CD4-positive, CD25-positive, alpha-beta regulatory T cell (primary cell): ENCODE results near the gene EVC. TPM values are rescaled to one million over a fixed set of nuclear protein-coding genes. Genes with fewer than 3 reads are reported as not detected.
A peak's percentile ranks its signal among the peaks of the same experiment; 100 is the strongest.

Experiments used
- ATAC-seq, 2 donors: fragments of 150-1000 bp; cut with Tn5 transposase; one replicate each; pipeline ENCODE4 v1.10.0; 2021; ENCODE audit warnings: low read depth in 2 of 2, moderate number of reproducible peaks in 2 of 2, moderate library complexity in 1 of 2
- DNase-seq, 3 donors: peaks; one replicate each; pipeline versions ENCODE4 v3.0.0 to v3.0.0-alpha.2; 2012 to 2022; ENCODE audit warnings: mixed read lengths in 1 of 3
- H3K27ac ChIP-seq: one replicate; pipeline ENCODE4 v1.7.0; 2013; ENCODE audit warnings: mild to moderate bottlenecking, low read length; ENCODE audit not compliant: insufficient read depth, poor library complexity, severe bottlenecking
- H3K27me3 ChIP-seq: one replicate; pipeline ENCODE4 v1.7.0; 2013; ENCODE audit warnings: low read length; ENCODE audit not compliant: control insufficient read depth, insufficient read depth
- H3K36me3 ChIP-seq: one replicate; pipeline ENCODE4 v1.7.0; 2013; ENCODE audit warnings: mild to moderate bottlenecking, low read length, moderate library complexity; ENCODE audit not compliant: control insufficient read depth, insufficient read depth
- H3K4me1 ChIP-seq: 2 replicates; pipeline ENCODE4 v1.7.0; 2013; ENCODE audit warnings: mild to moderate bottlenecking, low read length; ENCODE audit not compliant: insufficient read depth, control insufficient read depth, poor library complexity, severe bottlenecking
- H3K4me3 ChIP-seq: one replicate; pipeline ENCODE4 v1.7.0; 2013; ENCODE audit warnings: low read depth, mild to moderate bottlenecking, low read length, moderate library complexity
- H3K9me3 ChIP-seq, 2 experiments: 1 replicate in 1 of 2; 2 replicates in 1 of 2; pipeline ENCODE4 v1.7.0; 2013; ENCODE audit warnings: low read length in 2 of 2, mild to moderate bottlenecking in 1 of 2, moderate library complexity in 1 of 2; ENCODE audit not compliant: control insufficient read depth in 2 of 2
- H3K27ac Mint-ChIP-seq, 3 donors: one replicate each; pipeline ENCODE4 v1.8.0; 2020 to 2022; ENCODE audit warnings: mild to moderate bottlenecking in 3 of 3, mixed read lengths in 3 of 3, moderate library complexity in 2 of 3
- H3K27me3 Mint-ChIP-seq: one replicate; pipeline ENCODE4 v1.8.0; 2022; ENCODE audit warnings: mild to moderate bottlenecking, mixed read lengths
- H3K36me3 Mint-ChIP-seq: one replicate; pipeline ENCODE4 v1.8.0; 2020; ENCODE audit warnings: mixed read lengths
- H3K4me1 Mint-ChIP-seq, 4 donors: one replicate each; pipeline ENCODE4 v1.8.0; 2020 to 2022; ENCODE audit warnings: mixed read lengths in 4 of 4, mild to moderate bottlenecking in 1 of 4
- H3K4me3 Mint-ChIP-seq, 4 donors: one replicate each; pipeline ENCODE4 v1.8.0; 2020 to 2022; ENCODE audit warnings: mild to moderate bottlenecking in 4 of 4, mixed read lengths in 4 of 4, moderate library complexity in 3 of 4
- H3K9me3 Mint-ChIP-seq, 7 donors: one replicate each; pipeline ENCODE4 v1.8.0; 2020 to 2022; ENCODE audit warnings: mixed read lengths in 7 of 7, mild to moderate bottlenecking in 3 of 7, moderate library complexity in 2 of 7
- polyA plus RNA-seq, 4 donors: library from polyadenylated mRNA; unstranded; fragments of 300-500 nt; fragmentation: Illumina TruSeq; gene quantifications; one replicate each; pipeline ENCODE4 v1.2.3, GENCODE V29; 2021
- total RNA-seq: library from RNA; stranded (reverse); gene quantifications from one replicate; pipeline ENCODE4 v1.2.3, GENCODE V29; 2022

EVC gene
- total and polyA plus RNA-seq, 5 donors from 2014 or later, result 0.02 to 4.6 TPM; not detected in 3

DNA sequence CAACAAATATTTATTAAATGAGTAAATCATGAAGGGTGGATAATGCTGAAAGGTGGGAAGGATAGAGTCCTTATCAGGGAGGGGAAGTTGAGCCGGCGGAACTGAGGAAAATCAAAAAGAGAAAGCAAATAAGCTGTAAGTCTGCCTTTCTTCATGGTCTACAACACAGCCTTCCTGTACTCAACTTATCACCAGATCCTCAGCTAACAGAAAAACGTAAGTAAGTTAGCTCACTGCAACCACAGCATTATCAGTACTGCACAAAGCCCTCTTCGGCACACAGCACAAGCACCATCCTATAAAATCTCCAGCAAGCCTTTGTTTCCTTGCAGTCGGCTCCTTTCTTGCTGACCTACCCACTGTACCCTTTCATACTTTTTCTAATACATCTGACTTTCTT is 111.6 kb downstream of the EVC start:
- Mint-ChIP-seq H3K27ac (peak overlapping the region in 1 of 3 donors; percentile 33), H3K9me3 (peaks cover 0 to 2% (median 0%) of the 10 kb centered on the region in 7 donors), H3K4me1 (peaks cover 4 to 19% (median 9%) of the 10 kb centered on the region in 4 donors), H3K4me3 (no peak overlapping the region), H3K36me3 (no peaks in the 10 kb centered on the region), H3K27me3 (no peaks in the 10 kb centered on the region)
- Histone ChIP-seq H3K4me1 (peaks cover 6% of the 10 kb centered on the region), H3K27me3 (no peaks in the 10 kb centered on the region), H3K36me3 (no peaks in the 10 kb centered on the region), H3K9me3 (no peaks in the 10 kb centered on the region), H3K27ac (no peak overlapping the region), H3K4me3 (no peak overlapping the region)
- no peak for ATAC-seq
- no peak for DNase-seq

DNA sequence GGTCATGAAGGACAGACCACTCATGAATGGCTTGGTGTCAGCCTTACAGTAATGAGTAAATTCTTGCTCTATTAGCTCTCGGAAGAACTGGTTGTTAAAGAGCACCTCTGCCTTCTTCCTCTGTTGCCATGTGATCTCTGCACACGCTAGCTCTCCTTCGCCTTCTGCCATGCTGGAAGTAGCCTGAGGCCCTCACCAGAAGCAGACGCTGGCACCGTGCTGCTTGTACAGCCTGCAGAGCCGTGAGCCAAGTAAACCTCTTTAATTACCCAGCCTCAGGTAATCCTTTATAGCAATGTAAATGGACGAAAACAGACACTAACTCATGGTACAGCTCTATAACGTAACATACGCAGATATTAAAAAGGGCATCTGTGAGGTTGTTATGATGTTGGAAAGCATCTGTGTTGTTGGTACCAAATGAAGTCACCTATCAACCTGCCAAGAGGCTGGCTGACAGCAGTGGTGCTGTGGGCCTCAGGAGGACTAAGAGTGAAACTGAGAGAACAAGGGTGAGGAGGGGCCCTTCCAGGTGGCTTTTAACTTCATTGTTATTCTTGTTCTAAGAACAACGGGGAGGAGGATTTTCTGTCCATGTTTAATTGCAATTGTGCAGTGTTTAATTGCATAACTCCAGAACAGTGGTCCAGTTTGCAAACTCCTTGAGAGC is 112.7 kb downstream of the EVC start:
- peak; percentile 16 to 18 for ATAC-seq
- H3K9me3 Mint-ChIP-seq, result peaks cover 0 to 2% (median 0%) of the 10 kb centered on the region in 7 donors

DNA sequence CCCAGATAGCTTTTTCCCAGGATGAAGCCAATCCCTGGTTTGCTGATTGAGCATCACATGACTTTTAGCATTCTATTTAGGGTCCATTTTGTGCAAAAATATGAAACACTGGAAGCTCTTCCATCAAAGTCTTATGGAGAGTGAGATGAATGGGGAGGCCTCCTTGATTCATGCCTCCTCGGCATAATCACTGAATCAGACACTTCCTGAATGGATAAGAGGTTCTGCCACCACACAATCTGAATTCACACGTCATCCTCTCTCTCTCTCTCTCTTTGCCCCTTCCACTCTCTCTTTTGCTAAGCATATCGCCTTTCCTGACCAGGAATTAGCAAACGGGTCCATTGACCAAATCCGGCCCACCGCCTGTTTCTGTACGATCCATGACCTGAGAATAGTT is 113.2 kb downstream of the EVC start:
- Mint-ChIP-seq H3K27me3 (no peaks in the 10 kb centered on the region), H3K36me3 (no peaks in the 10 kb centered on the region), H3K9me3 (peaks cover 0 to 2% (median 0%) of the 10 kb centered on the region in 7 donors), H3K27ac (no peak overlapping the region), H3K4me1 (peaks cover 4 to 19% (median 9%) of the 10 kb centered on the region in 4 donors), H3K4me3 (no peak overlapping the region)
- no peak overlapping the region for H3K27ac ChIP-seq
- no peak for DNase-seq
- no peaks in the 10 kb centered on the region for H3K9me3 ChIP-seq
- H3K36me3 ChIP-seq, result no peaks in the 10 kb centered on the region
- H3K4me1 ChIP-seq, result peaks cover 6% of the 10 kb centered on the region
- no peak for ATAC-seq
- H3K4me3 ChIP-seq, result no peak overlapping the region
- H3K27me3 ChIP-seq, result no peaks in the 10 kb centered on the region

More for the DNA sequence above, 112.7 kb downstream of the EVC start:
- Mint-ChIP-seq H3K27me3 (no peaks in the 10 kb centered on the region), H3K27ac (peak overlapping the region in 2 of 3 donors; percentile 53 to 62), H3K4me3 (peak overlapping the region in 2 of 4 donors; percentile 3 to 6), H3K36me3 (no peaks in the 10 kb centered on the region), H3K4me1 (peaks cover 4 to 19% (median 9%) of the 10 kb centered on the region in 4 donors)
- Histone ChIP-seq H3K4me3 (no peak overlapping the region), H3K36me3 (no peaks in the 10 kb centered on the region), H3K4me1 (peaks cover 6% of the 10 kb centered on the region), H3K27me3 (no peaks in the 10 kb centered on the region), H3K27ac (no peak overlapping the region), H3K9me3 (no peaks in the 10 kb centered on the region)
- peak in 1 of 3 donors; percentile 61 for DNase-seq

DNA sequence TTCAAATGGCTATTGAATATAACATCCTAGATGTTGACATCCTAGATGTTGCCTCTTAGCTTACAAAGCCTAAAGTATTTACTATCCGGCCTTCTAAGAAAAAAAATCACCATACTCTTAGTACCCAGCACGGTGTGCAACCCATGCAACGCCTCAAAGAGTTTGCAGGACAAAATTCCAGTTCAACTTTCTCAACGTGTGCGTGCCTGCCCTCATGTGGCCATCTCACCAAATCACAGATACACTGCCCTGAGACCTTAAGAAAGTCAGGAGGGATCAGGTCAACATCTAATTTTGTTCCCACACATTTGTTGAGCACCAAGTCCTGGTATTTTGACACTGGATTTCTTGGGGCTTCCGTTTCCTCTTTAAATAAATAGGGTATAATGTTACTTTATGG is 113.6 kb downstream of the EVC start:
- no peaks in the 10 kb centered on the region for H3K27me3 ChIP-seq
- H3K27ac ChIP-seq, result no peak overlapping the region
- DNase-seq (peak in 1 of 3 donors; percentile 27), ATAC-seq (no peak)
- peaks cover 6% of the 10 kb centered on the region for H3K4me1 ChIP-seq
- no peaks in the 10 kb centered on the region for H3K9me3 ChIP-seq
- H3K4me3 ChIP-seq, result no peak overlapping the region
- Mint-ChIP-seq H3K4me1 (peaks cover 4 to 19% (median 9%) of the 10 kb centered on the region in 4 donors), H3K36me3 (no peaks in the 10 kb centered on the region), H3K27ac (no peak overlapping the region), H3K27me3 (no peaks in the 10 kb centered on the region), H3K4me3 (no peak overlapping the region), H3K9me3 (peaks cover 0 to 2% (median 0%) of the 10 kb centered on the region in 7 donors)
- no peaks in the 10 kb centered on the region for H3K36me3 ChIP-seq

DNA sequence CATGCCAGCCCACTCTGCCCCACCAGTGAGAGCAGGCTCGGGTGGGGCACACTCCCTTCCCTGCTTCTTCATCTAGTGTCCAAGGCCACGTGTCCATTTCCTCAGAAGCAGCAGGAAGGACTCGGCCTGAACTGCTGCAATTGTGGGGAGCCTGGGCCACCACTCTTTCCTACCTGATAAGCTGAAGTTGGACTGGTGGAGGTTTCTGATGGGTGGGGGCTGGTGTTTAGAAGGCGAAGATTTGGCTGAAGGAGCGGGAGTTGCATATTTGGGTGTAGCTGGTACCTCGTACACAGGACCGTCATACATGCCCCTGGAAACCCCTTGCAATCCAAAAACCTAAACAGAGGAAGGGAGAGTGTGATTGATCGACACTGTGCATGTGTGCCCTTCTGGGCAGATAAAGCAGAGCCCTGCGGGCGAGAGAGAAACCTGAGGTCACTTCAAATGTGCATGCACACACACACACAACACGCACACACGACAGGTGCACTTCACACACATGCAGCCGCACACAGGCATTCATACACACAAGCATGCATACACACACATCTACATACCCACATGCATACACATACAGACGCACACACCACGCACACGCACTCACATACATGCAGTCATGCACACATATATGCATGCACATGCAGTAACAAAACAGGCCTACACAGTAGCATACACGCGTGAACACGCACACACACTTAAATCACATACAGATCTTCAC is 114.5 kb downstream of the EVC start:
- Mint-ChIP-seq H3K4me3 (no peak overlapping the region), H3K27me3 (peaks cover 5% of the 10 kb centered on the region), H3K27ac (no peak overlapping the region), H3K36me3 (no peaks in the 10 kb centered on the region), H3K4me1 (peaks cover 4 to 19% (median 9%) of the 10 kb centered on the region in 4 donors), H3K9me3 (no peaks in the 10 kb centered on the region)
- peaks cover 6% of the 10 kb centered on the region for H3K4me1 ChIP-seq
- H3K4me3 ChIP-seq, result no peak overlapping the region
- no peaks in the 10 kb centered on the region for H3K36me3 ChIP-seq
- no peaks in the 10 kb centered on the region for H3K27me3 ChIP-seq
- DNase-seq, result no peak
- no peaks in the 10 kb centered on the region for H3K9me3 ChIP-seq
- no peak overlapping the region for H3K27ac ChIP-seq
- ATAC-seq, result no peak

DNA sequence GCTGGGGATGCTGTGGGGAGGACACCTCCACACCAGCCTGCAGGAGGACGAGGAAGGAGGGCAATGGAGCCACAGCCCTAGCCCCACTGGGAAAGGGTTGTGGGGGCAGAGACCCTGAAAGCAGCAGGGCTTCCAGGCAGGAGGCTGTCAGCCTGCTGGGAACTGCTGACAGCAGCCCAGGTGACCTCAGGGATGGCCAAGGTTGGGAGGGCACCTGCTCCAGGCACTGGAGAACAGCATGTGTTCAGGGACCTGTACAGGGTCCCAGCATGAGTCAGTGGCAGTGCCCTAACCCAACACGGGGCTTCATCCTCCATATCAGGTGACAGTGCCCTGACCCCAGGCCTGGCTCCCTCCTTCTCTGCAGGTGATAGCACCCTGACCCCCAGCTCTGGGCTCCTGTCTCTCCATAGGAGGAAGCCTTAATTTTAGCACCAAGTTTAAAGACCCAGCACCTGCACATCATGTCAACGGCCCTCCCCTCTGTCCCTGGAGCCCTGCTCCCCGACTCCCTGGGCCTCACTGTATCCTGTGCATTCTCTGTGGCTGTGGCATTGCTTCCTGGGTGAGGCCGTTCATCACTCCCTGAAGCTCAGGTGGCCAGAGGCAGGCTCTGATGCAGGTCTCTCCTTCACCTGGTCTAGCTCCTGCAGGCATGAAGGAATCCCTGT is 115.6 kb downstream of the EVC start:
- no peaks in the 10 kb centered on the region for H3K36me3 ChIP-seq
- H3K4me3 ChIP-seq, result no peak overlapping the region
- H3K27me3 ChIP-seq, result no peaks in the 10 kb centered on the region
- H3K27ac Mint-ChIP-seq, result no peak overlapping the region
- H3K4me1 ChIP-seq, result peaks cover 6% of the 10 kb centered on the region
- H3K9me3 ChIP-seq, result no peaks in the 10 kb centered on the region
- ATAC-seq (no peak), DNase-seq (no peak)
- H3K9me3 Mint-ChIP-seq, result no peaks in the 10 kb centered on the region
- H3K27me3 Mint-ChIP-seq, result peaks cover 5% of the 10 kb centered on the region
- no peaks in the 10 kb centered on the region for H3K36me3 Mint-ChIP-seq
- H3K4me3 Mint-ChIP-seq, result no peak overlapping the region
- no peak overlapping the region for H3K27ac ChIP-seq
- peaks cover 4 to 19% (median 9%) of the 10 kb centered on the region in 4 donors for H3K4me1 Mint-ChIP-seq

DNA sequence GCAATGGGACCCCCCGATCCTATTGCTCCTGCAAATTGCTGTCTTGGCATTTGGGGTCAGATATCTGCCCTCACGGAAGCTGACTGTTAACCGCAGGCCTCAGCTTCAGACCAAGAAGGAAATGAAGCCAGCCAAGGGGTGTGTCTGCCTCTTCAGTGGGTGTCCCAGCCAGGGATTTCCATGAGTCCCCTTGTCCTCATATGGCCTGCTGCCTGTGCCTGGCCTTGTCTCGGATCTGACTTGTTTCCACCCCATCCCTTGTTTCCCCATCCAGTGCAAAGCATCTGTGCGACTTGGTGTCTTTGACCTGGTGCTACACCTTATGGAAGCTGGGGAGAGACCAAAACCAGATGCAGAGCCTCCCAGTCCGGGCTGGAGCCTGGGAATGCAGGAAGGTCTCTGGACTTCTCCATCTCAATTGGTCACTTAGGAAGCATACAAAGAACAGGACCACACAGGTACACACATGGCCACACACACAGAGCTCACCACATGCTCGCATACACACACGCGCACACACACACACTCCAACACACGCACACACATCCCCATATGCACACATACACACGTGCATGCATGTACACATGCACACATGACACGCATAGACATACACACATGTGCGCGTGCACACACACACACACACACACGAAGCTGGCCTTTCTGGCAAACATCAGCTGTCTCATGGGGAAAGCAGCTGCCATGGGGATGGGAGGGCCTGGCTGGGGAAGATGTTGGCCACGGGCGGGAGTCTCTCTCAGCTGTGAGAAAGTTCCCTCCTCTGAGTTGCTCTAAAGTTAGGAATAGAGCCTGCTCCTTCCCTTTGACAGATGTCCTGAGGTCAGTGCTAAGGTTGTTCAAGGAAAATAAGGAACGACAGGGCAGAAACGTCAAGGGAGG is 116.4 kb downstream of the EVC start:
- no peak overlapping the region for H3K27ac Mint-ChIP-seq
- no peaks in the 10 kb centered on the region for H3K9me3 Mint-ChIP-seq
- H3K4me1 Mint-ChIP-seq, result peaks cover 4 to 19% (median 9%) of the 10 kb centered on the region in 4 donors
- no peaks in the 10 kb centered on the region for H3K36me3 Mint-ChIP-seq
- Histone ChIP-seq H3K4me1 (peaks cover 6% of the 10 kb centered on the region), H3K9me3 (no peaks in the 10 kb centered on the region), H3K4me3 (no peak overlapping the region), H3K27ac (no peak overlapping the region), H3K36me3 (no peaks in the 10 kb centered on the region), H3K27me3 (no peaks in the 10 kb centered on the region)
- H3K27me3 Mint-ChIP-seq, result peaks cover 5% of the 10 kb centered on the region
- DNase-seq (no peak), ATAC-seq (no peak)
- no peak overlapping the region for H3K4me3 Mint-ChIP-seq
